ENCODE results near the gene CNTNAP5. TPM values are rescaled to one million over a fixed set of nuclear protein-coding genes. Genes with fewer than 3 reads are reported as not detected.

The CNTNAP5 gene
- total and polyA plus RNA-seq, 4 donors = not detected

DNA sequence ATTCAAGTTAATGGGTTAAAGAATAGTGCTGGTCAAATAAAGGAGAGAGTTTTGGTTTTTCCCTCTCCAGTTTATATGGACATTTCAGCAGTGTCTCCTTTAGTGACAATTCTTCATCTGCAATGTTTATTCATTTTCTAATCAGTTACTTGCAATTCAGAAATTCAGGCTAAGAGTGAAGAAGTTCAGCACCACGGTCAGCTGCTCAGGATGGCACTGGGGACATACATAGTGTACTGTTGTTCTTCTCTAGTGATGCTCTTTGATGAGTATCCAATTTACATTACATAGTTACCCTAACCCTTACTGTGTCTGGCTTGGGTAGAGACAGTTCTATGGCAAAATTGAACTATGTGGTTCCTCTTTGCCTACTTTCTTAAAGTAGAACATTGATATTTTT, 412.7 kb downstream of the CNTNAP5 start:
- H3K4me3 ChIP-seq (ENCODE audit: low read depth in 1 of 3, low read length in 3 of 3) = no peak overlapping the region

DNA sequence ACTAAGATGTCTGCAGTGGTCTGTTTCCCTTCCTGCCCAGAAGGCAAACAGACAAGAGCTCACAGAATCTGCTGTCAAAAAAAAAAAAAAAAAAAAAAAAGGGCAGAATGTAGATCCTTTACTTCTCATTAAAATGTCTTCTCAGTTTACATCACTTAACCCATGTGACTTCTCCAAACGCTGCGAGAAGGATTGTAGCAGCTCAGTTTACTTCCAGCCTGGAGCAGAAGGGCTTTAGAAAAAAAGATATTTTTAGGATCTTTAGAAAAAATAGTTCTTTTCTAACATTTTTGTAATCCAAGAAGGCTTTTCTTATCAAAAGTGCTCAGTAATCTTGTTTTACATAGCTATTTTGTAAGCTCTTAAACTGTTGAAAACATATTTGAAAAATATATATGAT, 425.4 kb downstream of the CNTNAP5 start:
- no peak for DNase-seq (ENCODE audit: low spot score)
- WGBS = 52% methylated on average over 2 of the region's 2 CpGs
- Histone ChIP-seq H3K4me1 (ENCODE audit: control insufficient read depth in 4 of 4, insufficient read depth in 4 of 4, low read length in 3 of 4) (no peaks in the 10 kb centered on the region), H3K27me3 (ENCODE audit: control insufficient read depth in 4 of 4, insufficient read depth in 4 of 4, low read length in 3 of 4) (no peaks in the 10 kb centered on the region), H3K36me3 (ENCODE audit: control insufficient read depth in 4 of 4, insufficient read depth in 3 of 4, low read depth in 1 of 4, low read length in 3 of 4) (no peaks in the 10 kb centered on the region), H3K4me3 (ENCODE audit: low read depth in 1 of 3, low read length in 3 of 3) (no peak overlapping the region), H3K9ac (ENCODE audit: low read depth in 1 of 2, low read length in 2 of 2) (no peak overlapping the region), H3K9me3 (ENCODE audit: control insufficient read depth in 4 of 4, low read length in 3 of 4) (peaks cover 0 to 3% (median 0%) of the 10 kb centered on the region in 4 donors), H3K27ac (ENCODE audit: low read depth in 1 of 2, low read length in 2 of 2) (no peak overlapping the region)
- TF ChIP-seq EGR1 (IDR thresholded peaks at IDR 0.05; ENCODE audit: low read depth in 2 of 2) (no peak), HNF4A (conservative IDR thresholded peaks at IDR 0.05) (no peak), YY1 (IDR thresholded peaks at IDR 0.05) (no peak)
- TF ChIP-seq, protein P1, sequence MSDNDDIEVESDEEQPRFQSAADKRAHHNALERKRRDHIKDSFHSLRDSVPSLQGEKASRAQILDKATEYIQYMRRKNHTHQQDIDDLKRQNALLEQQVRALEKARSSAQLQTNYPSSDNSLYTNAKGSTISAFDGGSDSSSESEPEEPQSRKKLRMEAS (IDR thresholded peaks at IDR 0.05) = no peak

More for the DNA sequence above, 412.7 kb downstream of the CNTNAP5 start:
- TF ChIP-seq, protein P2, sequence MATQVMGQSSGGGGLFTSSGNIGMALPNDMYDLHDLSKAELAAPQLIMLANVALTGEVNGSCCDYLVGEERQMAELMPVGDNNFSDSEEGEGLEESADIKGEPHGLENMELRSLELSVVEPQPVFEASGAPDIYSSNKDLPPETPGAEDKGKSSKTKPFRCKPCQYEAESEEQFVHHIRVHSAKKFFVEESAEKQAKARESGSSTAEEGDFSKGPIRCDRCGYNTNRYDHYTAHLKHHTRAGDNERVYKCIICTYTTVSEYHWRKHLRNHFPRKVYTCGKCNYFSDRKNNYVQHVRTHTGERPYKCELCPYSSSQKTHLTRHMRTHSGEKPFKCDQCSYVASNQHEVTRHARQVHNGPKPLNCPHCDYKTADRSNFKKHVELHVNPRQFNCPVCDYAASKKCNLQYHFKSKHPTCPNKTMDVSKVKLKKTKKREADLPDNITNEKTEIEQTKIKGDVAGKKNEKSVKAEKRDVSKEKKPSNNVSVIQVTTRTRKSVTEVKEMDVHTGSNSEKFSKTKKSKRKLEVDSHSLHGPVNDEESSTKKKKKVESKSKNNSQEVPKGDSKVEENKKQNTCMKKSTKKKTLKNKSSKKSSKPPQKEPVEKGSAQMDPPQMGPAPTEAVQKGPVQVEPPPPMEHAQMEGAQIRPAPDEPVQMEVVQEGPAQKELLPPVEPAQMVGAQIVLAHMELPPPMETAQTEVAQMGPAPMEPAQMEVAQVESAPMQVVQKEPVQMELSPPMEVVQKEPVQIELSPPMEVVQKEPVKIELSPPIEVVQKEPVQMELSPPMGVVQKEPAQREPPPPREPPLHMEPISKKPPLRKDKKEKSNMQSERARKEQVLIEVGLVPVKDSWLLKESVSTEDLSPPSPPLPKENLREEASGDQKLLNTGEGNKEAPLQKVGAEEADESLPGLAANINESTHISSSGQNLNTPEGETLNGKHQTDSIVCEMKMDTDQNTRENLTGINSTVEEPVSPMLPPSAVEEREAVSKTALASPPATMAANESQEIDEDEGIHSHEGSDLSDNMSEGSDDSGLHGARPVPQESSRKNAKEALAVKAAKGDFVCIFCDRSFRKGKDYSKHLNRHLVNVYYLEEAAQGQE (IDR thresholded peaks at IDR 0.05) = peak; percentile 96
- TF ChIP-seq, protein P1 (IDR thresholded peaks at IDR 0.05) = no peak
- Histone ChIP-seq H3K36me3 (ENCODE audit: control insufficient read depth in 4 of 4, insufficient read depth in 3 of 4, low read depth in 1 of 4, low read length in 3 of 4) (no peaks in the 10 kb centered on the region), H3K9ac (ENCODE audit: low read depth in 1 of 2, low read length in 2 of 2) (no peak overlapping the region), H3K9me3 (ENCODE audit: control insufficient read depth in 4 of 4, low read length in 3 of 4) (peaks cover 0 to 2% (median 0%) of the 10 kb centered on the region in 4 donors), H3K27ac (ENCODE audit: low read depth in 1 of 2, low read length in 2 of 2) (no peak overlapping the region), H3K4me1 (ENCODE audit: control insufficient read depth in 4 of 4, insufficient read depth in 4 of 4, low read length in 3 of 4) (no peaks in the 10 kb centered on the region), H3K27me3 (ENCODE audit: control insufficient read depth in 4 of 4, insufficient read depth in 4 of 4, low read length in 3 of 4) (no peaks in the 10 kb centered on the region)
- 49% methylated on average over 1 of the region's 1 CpG for WGBS
- no peak for DNase-seq (ENCODE audit: low spot score)

DNA sequence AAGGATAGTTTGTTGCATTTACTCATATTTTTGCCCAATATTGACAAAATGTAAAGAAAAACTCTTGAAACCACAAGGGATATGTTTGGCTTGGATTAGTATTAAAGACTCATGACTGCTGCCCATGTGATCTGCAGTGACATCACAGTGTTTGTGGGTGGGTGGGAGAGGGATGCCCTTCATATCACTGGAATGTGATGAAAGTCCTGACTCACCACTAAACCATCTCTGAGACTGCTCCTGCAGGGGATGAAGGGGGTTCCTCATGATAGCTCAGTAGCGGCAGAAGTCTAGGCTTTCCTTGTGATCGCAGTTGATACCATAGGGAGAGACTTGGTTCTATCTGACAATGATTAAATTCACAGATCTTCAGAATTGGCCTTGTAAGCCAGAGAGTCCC, 451.2 kb downstream of the CNTNAP5 start:
- TF ChIP-seq, protein P2 (IDR thresholded peaks at IDR 0.05) = no peak
- TF ChIP-seq HNF4A (conservative IDR thresholded peaks at IDR 0.05) = no peak
- TF ChIP-seq, protein P1 (IDR thresholded peaks at IDR 0.05) = no peak
- no peak for TF ChIP-seq NR2F2 (IDR thresholded peaks at IDR 0.05)
- TF ChIP-seq GABPA (IDR thresholded peaks at IDR 0.05 in 1 of 2, conservative IDR thresholded peaks at IDR 0.05 in 1 of 2) = no peak
- no peak for TF ChIP-seq RXRA (IDR thresholded peaks at IDR 0.05)
- TF ChIP-seq, protein P3, sequence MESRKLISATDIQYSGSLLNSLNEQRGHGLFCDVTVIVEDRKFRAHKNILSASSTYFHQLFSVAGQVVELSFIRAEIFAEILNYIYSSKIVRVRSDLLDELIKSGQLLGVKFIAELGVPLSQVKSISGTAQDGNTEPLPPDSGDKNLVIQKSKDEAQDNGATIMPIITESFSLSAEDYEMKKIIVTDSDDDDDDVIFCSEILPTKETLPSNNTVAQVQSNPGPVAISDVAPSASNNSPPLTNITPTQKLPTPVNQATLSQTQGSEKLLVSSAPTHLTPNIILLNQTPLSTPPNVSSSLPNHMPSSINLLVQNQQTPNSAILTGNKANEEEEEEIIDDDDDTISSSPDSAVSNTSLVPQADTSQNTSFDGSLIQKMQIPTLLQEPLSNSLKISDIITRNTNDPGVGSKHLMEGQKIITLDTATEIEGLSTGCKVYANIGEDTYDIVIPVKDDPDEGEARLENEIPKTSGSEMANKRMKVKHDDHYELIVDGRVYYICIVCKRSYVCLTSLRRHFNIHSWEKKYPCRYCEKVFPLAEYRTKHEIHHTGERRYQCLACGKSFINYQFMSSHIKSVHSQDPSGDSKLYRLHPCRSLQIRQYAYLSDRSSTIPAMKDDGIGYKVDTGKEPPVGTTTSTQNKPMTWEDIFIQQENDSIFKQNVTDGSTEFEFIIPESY (IDR thresholded peaks at IDR 0.05) = no peak
- TF ChIP-seq, protein P4, sequence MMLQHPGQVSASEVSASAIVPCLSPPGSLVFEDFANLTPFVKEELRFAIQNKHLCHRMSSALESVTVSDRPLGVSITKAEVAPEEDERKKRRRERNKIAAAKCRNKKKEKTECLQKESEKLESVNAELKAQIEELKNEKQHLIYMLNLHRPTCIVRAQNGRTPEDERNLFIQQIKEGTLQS (IDR thresholded peaks at IDR 0.05) = no peak
- TF ChIP-seq HNF4G (IDR thresholded peaks at IDR 0.05) = no peak
- no peak for TF ChIP-seq SP1 (IDR thresholded peaks at IDR 0.05)
- TF ChIP-seq EGR1 (IDR thresholded peaks at IDR 0.05; ENCODE audit: low read depth in 2 of 2) = no peak
- TF ChIP-seq YY1 (IDR thresholded peaks at IDR 0.05) = no peak
- no peak for TF ChIP-seq JUND (IDR thresholded peaks at IDR 0.05)
- Histone ChIP-seq H3K27ac (ENCODE audit: low read depth in 1 of 2, low read length in 2 of 2) (no peak overlapping the region), H3K9ac (ENCODE audit: low read depth in 1 of 2, low read length in 2 of 2) (no peak overlapping the region), H3K9me3 (ENCODE audit: control insufficient read depth in 4 of 4, low read length in 3 of 4) (no peaks in the 10 kb centered on the region), H3K4me3 (ENCODE audit: low read depth in 1 of 3, low read length in 3 of 3) (no peak overlapping the region), H3K4me1 (ENCODE audit: control insufficient read depth in 4 of 4, insufficient read depth in 4 of 4, low read length in 3 of 4) (no peaks in the 10 kb centered on the region), H3K36me3 (ENCODE audit: control insufficient read depth in 4 of 4, insufficient read depth in 3 of 4, low read depth in 1 of 4, low read length in 3 of 4) (no peaks in the 10 kb centered on the region), H3K27me3 (ENCODE audit: control insufficient read depth in 4 of 4, insufficient read depth in 4 of 4, low read length in 3 of 4) (peaks cover 0 to 4% (median 0%) of the 10 kb centered on the region in 4 donors)
- WGBS = 90% methylated on average over 2 of the region's 2 CpGs
- no peak for DNase-seq (ENCODE audit: low spot score)
